HCT116 (cell line): ENCODE measurements around the gene SEC24B.

Experiments
- ATF3 ChIP-seq: IDR thresholded peaks from 2 replicates; pipeline ENCODE4 v1.6.1; 2012
- CTCF ChIP-seq, 3 experiments: fragments of 200-600 bp in 1 of 3; sonication (generic) in 1 of 3; IDR thresholded peaks in 2 of 3; conservative IDR thresholded peaks in 1 of 3; 2 replicates each; pipeline ENCODE4 v1.5.1; 2012 to 2017; ENCODE audit warnings: low read depth in 2 of 3, low read length in 2 of 3, antibody characterized with exemption in 1 of 3, borderline replicate concordance in 1 of 3, control low read depth in 1 of 3, mild to moderate bottlenecking in 1 of 3, mixed read lengths in 1 of 3, mixed run types in 1 of 3, moderate library complexity in 1 of 3; ENCODE audit not compliant: insufficient read depth in 1 of 3
- EZH2 ChIP-seq: fragments of 200-600 bp; sonication (generic); IDR thresholded peaks from 2 replicates; pipeline ENCODE4 v1.6.1; 2017; ENCODE audit warnings: antibody characterized with exemption, mixed run types
- JUND ChIP-seq: IDR thresholded peaks from 2 replicates; pipeline ENCODE4 v1.6.1; 2012
- POLR2A ChIP-seq: IDR thresholded peaks from 2 replicates; pipeline ENCODE4 v1.7.0; 2011; ENCODE audit warnings: borderline replicate concordance; ENCODE audit not compliant: insufficient read depth, insufficient read length; ENCODE audit errors: extremely low read depth
- POLR2AphosphoS5 ChIP-seq: IDR thresholded peaks from 2 replicates; pipeline ENCODE4 v1.6.1; 2011; ENCODE audit warnings: mild to moderate bottlenecking, low read depth, low read length, moderate library complexity
- RAD21 ChIP-seq: IDR thresholded peaks from 2 replicates; pipeline ENCODE4 v1.6.1; 2012; ENCODE audit warnings: low read depth, mild to moderate bottlenecking
- SIN3A ChIP-seq: IDR thresholded peaks from 2 replicates; pipeline ENCODE4 v1.6.1; 2012; ENCODE audit warnings: low read depth
- SP1 ChIP-seq: IDR thresholded peaks from 2 replicates; pipeline ENCODE4 v1.6.1; 2012; ENCODE audit warnings: low read depth
- TCF7L2 ChIP-seq: IDR thresholded peaks from 2 replicates; pipeline ENCODE4 v1.7.0; 2011; ENCODE audit warnings: borderline replicate concordance, inconsistent platforms; ENCODE audit not compliant: insufficient read depth, insufficient read length; ENCODE audit errors: extremely low read depth
- ZFX ChIP-seq: fragments of 450-650 bp; IDR thresholded peaks from 2 replicates; pipeline ENCODE4 v1.6.1; 2017
- ZNF274 ChIP-seq: fragments of 200-500 bp; sonication (Bioruptor generic); IDR thresholded peaks from 2 replicates; pipeline ENCODE4 v1.6.1; 2014; ENCODE audit warnings: mild to moderate bottlenecking, low read depth, low read length, inconsistent platforms

GRCh38 chr4:109553130-109553529 lies 119.5 kb downstream of the SEC24B start:
- no peak for TF ChIP-seq SIN3A
- no peak for TF ChIP-seq CTCF (IDR thresholded peaks at IDR 0.05 in 2 of 3, conservative IDR thresholded peaks at IDR 0.05 in 1 of 3; ENCODE audit: borderline replicate concordance in 1 of 3, insufficient read depth in 1 of 3, low read depth in 2 of 3, low read length in 2 of 3)
- TF ChIP-seq POLR2AphosphoS5 = no peak
- no peak for TF ChIP-seq EZH2
- no peak for TF ChIP-seq TCF7L2
- TF ChIP-seq POLR2A = no peak
- no peak for TF ChIP-seq JUND
- no peak for TF ChIP-seq ZNF274
- no peak for TF ChIP-seq RAD21
- TF ChIP-seq ATF3 = no peak
- no peak for TF ChIP-seq ZFX
- TF ChIP-seq SP1 = no peak
